Right atrium auricular region (tissue), 2 donors: ENCODE results near the gene POU2F3. TPM values are rescaled to one million over a fixed set of nuclear protein-coding genes. Genes with fewer than 3 reads are reported as not detected.

Experiments used
- DNase-seq: peaks from one replicate; pipeline ENCODE4 v3.0.0-alpha.2; 2019; ENCODE audit warnings: low spot score
- H3K27ac ChIP-seq, 2 donors: fragments of 200-600 bp; sonication (generic); 1 replicate in 1 of 2; 2 replicates in 1 of 2; pipeline ENCODE4 v1.5.1; 2016 to 2019
- H3K27me3 ChIP-seq, 2 donors: fragments of 200-600 bp; sonication (generic); one replicate each; pipeline versions ENCODE4 v1.5.1 to v1.6.0; 2017 to 2019
- H3K36me3 ChIP-seq: fragments of 200-600 bp; sonication (generic); one replicate; pipeline ENCODE4 v1.5.1; 2016
- H3K4me1 ChIP-seq, 2 donors: fragments of 200-600 bp; sonication (generic); one replicate each; pipeline versions ENCODE4 v1.5.1 to v1.6.0; 2017 to 2019
- H3K4me3 ChIP-seq, 2 donors: fragments of 200-600 bp; sonication (generic); 1 replicate in 1 of 2; 2 replicates in 1 of 2; pipeline ENCODE4 v1.5.1; 2017 to 2019; ENCODE audit warnings: mild to moderate bottlenecking in 1 of 2, moderate library complexity in 1 of 2
- H3K9me3 ChIP-seq, 2 donors: fragments of 200-600 bp; sonication (generic); one replicate each; pipeline ENCODE4 v1.5.1; 2019
- total RNA-seq, 2 donors: library from RNA; depleted of rRNA; stranded (reverse); fragments of >200 nt; gene quantifications; one replicate each; pipeline ENCODE4 v1.1.0, GENCODE V29; 2016
- TF ChIP-seq, protein P1 (sequence below), 2 donors: fragments of 200-600 bp; sonication (generic); IDR thresholded peaks; one replicate each; pipeline ENCODE4 v1.5.1; 2019; ENCODE audit warnings: antibody characterized with exemption in 2 of 2

Gene POU2F3
- total RNA-seq, 2 donors from 2014 or later, result not detected

DNA sequence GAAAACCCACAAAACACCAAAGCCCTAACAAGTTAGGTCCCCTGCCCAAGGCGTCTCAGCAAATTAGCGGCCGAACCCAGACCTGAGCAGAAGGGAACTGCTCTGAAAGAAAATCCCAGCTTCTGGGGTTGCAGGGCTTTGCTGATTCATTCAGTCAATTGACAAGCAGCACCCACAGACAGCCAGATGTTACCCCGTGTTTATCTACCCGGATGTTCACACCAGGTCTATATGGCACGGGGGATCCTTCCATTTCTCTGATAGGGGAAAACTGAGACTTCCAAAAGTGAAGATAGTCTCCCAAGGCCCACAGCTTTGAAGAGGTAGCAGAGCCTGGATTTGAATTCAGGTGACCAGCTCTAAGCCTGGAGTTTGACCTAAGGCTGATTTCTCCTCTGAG is 43.1 kb upstream of the POU2F3 start:
- TF ChIP-seq, protein P1, sequence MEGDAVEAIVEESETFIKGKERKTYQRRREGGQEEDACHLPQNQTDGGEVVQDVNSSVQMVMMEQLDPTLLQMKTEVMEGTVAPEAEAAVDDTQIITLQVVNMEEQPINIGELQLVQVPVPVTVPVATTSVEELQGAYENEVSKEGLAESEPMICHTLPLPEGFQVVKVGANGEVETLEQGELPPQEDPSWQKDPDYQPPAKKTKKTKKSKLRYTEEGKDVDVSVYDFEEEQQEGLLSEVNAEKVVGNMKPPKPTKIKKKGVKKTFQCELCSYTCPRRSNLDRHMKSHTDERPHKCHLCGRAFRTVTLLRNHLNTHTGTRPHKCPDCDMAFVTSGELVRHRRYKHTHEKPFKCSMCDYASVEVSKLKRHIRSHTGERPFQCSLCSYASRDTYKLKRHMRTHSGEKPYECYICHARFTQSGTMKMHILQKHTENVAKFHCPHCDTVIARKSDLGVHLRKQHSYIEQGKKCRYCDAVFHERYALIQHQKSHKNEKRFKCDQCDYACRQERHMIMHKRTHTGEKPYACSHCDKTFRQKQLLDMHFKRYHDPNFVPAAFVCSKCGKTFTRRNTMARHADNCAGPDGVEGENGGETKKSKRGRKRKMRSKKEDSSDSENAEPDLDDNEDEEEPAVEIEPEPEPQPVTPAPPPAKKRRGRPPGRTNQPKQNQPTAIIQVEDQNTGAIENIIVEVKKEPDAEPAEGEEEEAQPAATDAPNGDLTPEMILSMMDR (IDR thresholded peaks at IDR 0.05), result no peak
- no peak overlapping the region for H3K4me3 ChIP-seq
- no peaks in the 10 kb centered on the region for H3K9me3 ChIP-seq
- H3K27ac ChIP-seq, result peak overlapping the region in 1 of 2 donors; percentile 26
- H3K36me3 ChIP-seq, result no peaks in the 10 kb centered on the region
- no peak for DNase-seq
- no peaks in the 10 kb centered on the region for H3K27me3 ChIP-seq
- peaks cover 0 to 3% of the 10 kb centered on the region in 2 donors for H3K4me1 ChIP-seq

DNA sequence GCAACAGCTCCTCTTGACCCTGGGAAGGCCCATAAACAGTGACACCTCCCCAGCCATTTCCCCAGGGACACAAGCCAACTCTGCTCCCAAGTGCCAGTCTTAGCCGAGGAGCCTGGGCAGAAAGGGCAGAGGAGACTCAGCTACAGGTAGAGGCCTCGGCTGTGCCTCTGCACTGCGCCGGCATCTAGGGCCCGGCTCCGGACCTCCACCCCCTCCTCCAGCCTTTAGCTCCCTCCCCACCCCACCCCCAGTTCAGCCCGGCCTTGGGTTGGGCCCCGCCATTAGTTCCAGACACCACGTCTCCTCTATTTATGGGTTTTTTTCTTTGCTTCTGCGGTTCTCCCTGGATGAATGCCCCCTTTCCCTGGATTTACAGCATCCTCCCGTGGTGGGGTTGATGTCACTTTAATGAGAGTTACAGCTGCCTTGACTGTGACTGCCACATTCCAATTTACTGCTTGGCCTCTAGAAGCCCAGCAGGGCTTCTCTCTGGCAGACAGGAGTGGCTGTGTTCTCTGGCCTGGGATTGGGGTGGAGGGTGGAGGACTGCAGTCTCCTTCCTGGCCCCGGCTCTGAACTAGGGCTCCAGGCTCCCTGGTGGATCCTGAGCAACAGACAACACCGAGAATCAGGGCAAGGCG is 42.6 kb upstream of the POU2F3 start:
- TF ChIP-seq, protein P1 (IDR thresholded peaks at IDR 0.05), result no peak
- Histone ChIP-seq H3K9me3 (no peaks in the 10 kb centered on the region), H3K4me1 (peaks cover 0 to 3% of the 10 kb centered on the region in 2 donors), H3K36me3 (no peaks in the 10 kb centered on the region), H3K4me3 (no peak overlapping the region), H3K27ac (peak overlapping the region in 1 of 2 donors; percentile 26), H3K27me3 (no peaks in the 10 kb centered on the region)
- DNase-seq, result no peak

DNA sequence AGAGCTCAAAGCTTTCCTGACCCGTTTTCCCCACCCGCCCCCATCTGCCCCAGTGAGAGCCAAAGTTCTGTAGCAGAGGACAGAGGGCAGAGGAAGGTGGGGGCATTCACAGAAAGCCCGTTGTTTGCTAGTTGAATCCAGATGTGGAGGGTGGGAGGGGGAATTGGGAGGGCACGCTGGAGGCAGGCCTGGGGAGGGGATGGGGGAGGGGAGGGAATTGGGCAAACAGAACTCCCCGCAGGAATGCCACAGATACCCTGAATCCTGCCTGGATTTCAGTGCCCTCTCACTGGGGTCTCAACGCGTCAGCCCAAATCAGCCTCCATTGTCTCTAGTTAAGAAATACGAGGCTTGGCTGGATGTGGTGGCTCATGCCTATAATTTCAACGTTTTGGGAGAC is 42.0 kb upstream of the POU2F3 start:
- no peaks in the 10 kb centered on the region for H3K36me3 ChIP-seq
- no peak for DNase-seq
- peaks cover 0 to 3% of the 10 kb centered on the region in 2 donors for H3K4me1 ChIP-seq
- H3K4me3 ChIP-seq, result no peak overlapping the region
- TF ChIP-seq, protein P1 (IDR thresholded peaks at IDR 0.05), result no peak
- H3K27ac ChIP-seq, result peak overlapping the region in 1 of 2 donors; percentile 26
- H3K9me3 ChIP-seq, result no peaks in the 10 kb centered on the region
- no peaks in the 10 kb centered on the region for H3K27me3 ChIP-seq

DNA sequence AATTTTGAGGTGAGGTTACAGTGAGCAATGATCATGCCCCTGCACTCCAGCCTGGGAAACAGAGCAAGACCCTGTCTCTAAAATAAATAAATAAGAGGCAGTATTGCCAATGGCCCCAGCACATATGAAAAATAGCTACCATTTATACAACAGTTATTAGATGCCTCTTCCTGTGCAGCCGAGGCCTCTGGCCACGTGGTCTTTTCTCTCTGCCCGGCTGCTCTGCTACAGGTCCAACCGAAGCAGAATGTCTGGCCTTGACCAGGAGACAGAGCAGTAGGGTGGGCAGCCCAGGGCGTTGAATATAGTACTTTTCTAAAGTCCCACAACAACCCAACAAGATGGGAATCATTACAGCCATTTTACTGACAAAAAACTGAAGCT is 41.5 kb upstream of the POU2F3 start:
- Histone ChIP-seq H3K4me1 (peaks cover 0 to 3% of the 10 kb centered on the region in 2 donors), H3K36me3 (no peaks in the 10 kb centered on the region), H3K27me3 (no peaks in the 10 kb centered on the region), H3K9me3 (no peaks in the 10 kb centered on the region), H3K4me3 (no peak overlapping the region), H3K27ac (peak overlapping the region in 1 of 2 donors; percentile 26)
- no peak for DNase-seq
- TF ChIP-seq, protein P1 (IDR thresholded peaks at IDR 0.05), result no peak

DNA sequence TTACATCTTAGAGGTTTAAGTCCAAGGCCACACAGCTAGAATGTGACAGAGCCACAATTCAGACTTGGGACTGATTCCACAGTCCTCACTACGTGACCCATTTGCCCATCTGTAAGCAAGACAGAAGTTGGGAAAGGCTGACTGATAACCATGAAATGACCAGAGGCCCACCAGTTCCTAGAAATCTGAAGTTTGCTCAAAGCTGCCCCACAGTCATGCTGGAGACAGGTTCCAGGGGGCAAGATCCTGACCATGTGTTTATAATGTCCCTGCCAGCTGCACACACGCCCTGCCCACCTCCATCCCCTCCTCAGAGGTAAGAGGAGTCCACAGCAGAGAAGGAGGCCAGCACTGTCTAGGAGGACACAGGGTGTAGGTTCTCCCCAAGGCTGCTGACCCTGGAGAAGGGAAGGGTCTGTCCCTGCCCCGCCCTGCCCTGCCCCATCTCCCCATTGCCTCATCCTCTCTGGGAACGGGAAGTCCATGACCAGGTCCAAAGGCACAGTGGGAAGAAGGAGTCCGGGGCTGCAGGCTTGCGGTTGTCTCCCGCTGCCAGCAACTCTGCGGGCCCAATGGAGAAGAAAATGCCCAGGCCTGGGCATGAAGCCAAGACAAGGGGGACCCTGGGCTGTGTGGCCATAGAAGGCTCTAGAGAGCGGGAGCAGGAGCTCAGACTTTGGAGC is 41.0 kb upstream of the POU2F3 start:
- H3K27ac ChIP-seq, result no peak overlapping the region
- TF ChIP-seq, protein P1 (IDR thresholded peaks at IDR 0.05), result no peak
- no peak overlapping the region for H3K4me3 ChIP-seq

More for the DNA sequence above, 41.0 kb upstream of the POU2F3 start:
- H3K27me3 ChIP-seq, result no peaks in the 10 kb centered on the region
- H3K9me3 ChIP-seq, result no peaks in the 10 kb centered on the region
- DNase-seq, result no peak
- H3K36me3 ChIP-seq, result no peaks in the 10 kb centered on the region
- H3K4me1 ChIP-seq, result peaks cover 0 to 3% of the 10 kb centered on the region in 2 donors
